Neuron (in vitro differentiated cells): ENCODE data around the gene SF3A1.
"Not testable (repeated sequence)": the region's sequence is repeated elsewhere in the genome, so short reads cannot be mapped to it uniquely, and the experiment has no call there.

Source experiments
- H2AFZ ChIP-seq: one replicate; pipeline ENCODE4 v1.6.1; 2013; ENCODE audit warnings: low read depth, mild to moderate bottlenecking, inconsistent platforms, low read length, moderate library complexity
- H3K27me3 ChIP-seq: one replicate; pipeline ENCODE4 v1.6.1; 2013; ENCODE audit warnings: low read length; ENCODE audit not compliant: insufficient read depth
- H3K36me3 ChIP-seq: one replicate; pipeline ENCODE4 v1.6.1; 2013; ENCODE audit warnings: low read length; ENCODE audit not compliant: insufficient read depth
- H3K4me1 ChIP-seq: one replicate; pipeline ENCODE4 v1.6.1; 2013; ENCODE audit warnings: low read length; ENCODE audit not compliant: insufficient read depth
- H3K4me3 ChIP-seq: 2 replicates; pipeline ENCODE4 v1.5.1; 2013; ENCODE audit warnings: mild to moderate bottlenecking, low read length, moderate library complexity
- H3K9me3 ChIP-seq: one replicate; pipeline ENCODE4 v1.6.1; 2013; ENCODE audit warnings: low read length

The SF3A1 gene

GRCh38 chr22:30357236-30357570 lies 509 bp upstream of the SF3A1 start:
- H3K4me1 ChIP-seq: peaks cover 17% of the 10 kb centered on the region
- no peaks in the 10 kb centered on the region for H3K9me3 ChIP-seq
- H2AFZ ChIP-seq: peak overlapping the region; percentile 65
- H3K4me3 ChIP-seq: peak overlapping the region; percentile 77
- peaks cover 17% of the 10 kb centered on the region for H3K36me3 ChIP-seq
- H3K27me3 ChIP-seq: no peaks in the 10 kb centered on the region

DNA sequence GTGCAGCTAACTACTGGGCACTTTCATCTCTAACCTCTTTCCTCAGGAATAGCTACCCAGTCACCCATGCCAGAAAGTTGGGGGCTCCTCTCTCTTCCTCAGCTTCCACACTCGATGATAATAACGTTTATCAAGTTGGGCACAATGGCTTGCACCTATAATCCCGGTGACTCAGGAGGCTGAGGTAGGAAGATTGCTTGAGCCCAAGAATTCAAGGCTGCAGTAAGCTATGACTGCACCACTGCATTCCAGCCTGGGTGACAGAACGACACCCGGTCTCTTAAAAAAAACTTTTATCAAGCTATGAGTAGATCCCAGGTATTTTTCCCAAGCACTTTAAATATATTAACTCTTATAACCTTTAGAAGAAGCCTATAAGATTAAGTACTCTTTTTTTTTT lies 2.0 kb downstream of the SF3A1 start:
- Histone ChIP-seq H3K4me1 (peaks cover 17% of the 10 kb centered on the region), H2AFZ (no peak overlapping the region), H3K4me3 (no peak overlapping the region), H3K36me3 (peaks cover 35% of the 10 kb centered on the region), H3K27me3 (no peaks in the 10 kb centered on the region), H3K9me3 (no peaks in the 10 kb centered on the region)

DNA sequence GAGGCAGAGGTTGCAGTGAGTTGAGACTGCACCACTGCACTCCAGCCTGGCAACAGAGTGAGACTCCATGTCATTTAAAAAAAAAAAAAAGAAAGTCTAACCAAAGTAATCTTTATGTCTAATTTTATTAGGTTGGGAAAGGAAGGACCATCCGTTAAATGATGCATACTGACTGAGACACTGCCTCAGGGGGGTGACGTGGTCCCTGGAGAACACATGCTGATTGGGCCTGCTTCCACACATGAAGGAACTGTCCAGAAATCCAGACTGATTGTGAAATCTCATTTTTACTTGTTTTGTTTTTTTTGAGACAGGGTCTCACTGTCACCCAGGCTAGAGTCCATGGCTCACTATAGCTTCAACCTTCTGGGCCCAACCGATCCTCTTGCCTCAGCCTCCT lies 5.5 kb downstream of the SF3A1 start:
- Histone ChIP-seq H3K4me1 (peaks cover 14% of the 10 kb centered on the region), H3K4me3 (no peak overlapping the region), H3K27me3 (no peaks in the 10 kb centered on the region), H3K36me3 (peaks cover 59% of the 10 kb centered on the region), H2AFZ (no peak overlapping the region), H3K9me3 (no peaks in the 10 kb centered on the region)

GRCh38 chr22:30348809-30349208 lies 7.9 kb downstream of the SF3A1 start:
- no peak overlapping the region for H2AFZ ChIP-seq

DNA sequence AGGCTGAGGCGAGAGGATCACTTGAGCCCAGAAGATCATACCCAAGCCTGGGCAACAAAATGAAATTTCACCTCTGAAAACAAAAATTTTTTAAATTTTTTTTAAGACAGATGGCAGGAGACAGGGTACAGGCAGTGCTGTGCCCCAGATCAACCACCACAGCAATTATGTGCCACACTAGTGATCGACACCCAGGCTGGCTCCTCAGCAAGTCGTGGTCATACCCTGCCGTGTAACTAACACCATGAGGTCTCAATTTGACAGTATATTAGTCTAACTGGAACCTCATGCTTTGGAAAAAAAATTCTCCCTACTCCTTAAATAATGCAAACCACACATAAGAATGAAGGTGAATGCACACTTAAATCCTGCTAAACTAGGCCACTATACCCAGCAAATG lies 8.3 kb downstream of the SF3A1 start:
- Histone ChIP-seq H2AFZ (no peak overlapping the region), H3K27me3 (no peaks in the 10 kb centered on the region), H3K9me3 (no peaks in the 10 kb centered on the region), H3K4me3 (no peak overlapping the region), H3K36me3 (peaks cover 79% of the 10 kb centered on the region), H3K4me1 (no peaks in the 10 kb centered on the region)

More at GRCh38 chr22:30348809-30349208, 7.9 kb downstream of the SF3A1 start:
- H3K4me3 ChIP-seq: no peak overlapping the region
- H3K36me3 ChIP-seq: peaks cover 76% of the 10 kb centered on the region
- no peaks in the 10 kb centered on the region for H3K9me3 ChIP-seq
- no peaks in the 10 kb centered on the region for H3K4me1 ChIP-seq
- H3K27me3 ChIP-seq: no peaks in the 10 kb centered on the region

DNA sequence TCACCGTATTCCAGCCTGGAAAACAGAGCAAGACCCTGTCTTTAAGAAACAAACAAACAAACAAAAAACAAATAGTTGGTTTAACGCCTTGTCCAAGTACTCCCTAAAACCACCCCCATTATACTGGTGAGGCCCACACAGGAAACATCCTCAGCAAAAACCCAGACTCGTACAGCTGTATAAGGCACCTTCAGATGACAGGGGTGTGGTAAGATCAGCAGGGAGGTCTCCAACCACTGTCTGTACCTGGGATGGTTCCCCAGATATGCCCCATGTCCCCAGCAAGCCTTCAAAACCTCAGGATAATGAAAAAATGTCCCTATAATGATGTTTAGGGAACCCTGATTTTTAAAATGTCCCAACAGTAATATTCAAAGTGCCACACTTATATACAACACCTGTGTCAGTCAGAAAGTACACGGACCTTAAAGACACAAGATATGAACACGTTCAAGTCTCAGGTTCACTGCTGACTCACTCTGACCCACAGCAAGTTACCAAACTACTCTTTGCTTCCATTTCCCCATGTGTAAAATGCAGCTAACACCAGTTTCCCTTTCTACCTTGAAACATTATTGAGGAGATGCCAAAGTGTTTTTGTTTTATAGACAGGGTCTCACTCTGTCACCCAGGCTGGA lies 9.3 kb downstream of the SF3A1 start:
- Histone ChIP-seq H2AFZ (no peak overlapping the region), H3K4me3 (no peak overlapping the region), H3K27me3 (no peaks in the 10 kb centered on the region), H3K4me1 (no peaks in the 10 kb centered on the region), H3K9me3 (no peaks in the 10 kb centered on the region), H3K36me3 (peaks cover 82% of the 10 kb centered on the region)

DNA sequence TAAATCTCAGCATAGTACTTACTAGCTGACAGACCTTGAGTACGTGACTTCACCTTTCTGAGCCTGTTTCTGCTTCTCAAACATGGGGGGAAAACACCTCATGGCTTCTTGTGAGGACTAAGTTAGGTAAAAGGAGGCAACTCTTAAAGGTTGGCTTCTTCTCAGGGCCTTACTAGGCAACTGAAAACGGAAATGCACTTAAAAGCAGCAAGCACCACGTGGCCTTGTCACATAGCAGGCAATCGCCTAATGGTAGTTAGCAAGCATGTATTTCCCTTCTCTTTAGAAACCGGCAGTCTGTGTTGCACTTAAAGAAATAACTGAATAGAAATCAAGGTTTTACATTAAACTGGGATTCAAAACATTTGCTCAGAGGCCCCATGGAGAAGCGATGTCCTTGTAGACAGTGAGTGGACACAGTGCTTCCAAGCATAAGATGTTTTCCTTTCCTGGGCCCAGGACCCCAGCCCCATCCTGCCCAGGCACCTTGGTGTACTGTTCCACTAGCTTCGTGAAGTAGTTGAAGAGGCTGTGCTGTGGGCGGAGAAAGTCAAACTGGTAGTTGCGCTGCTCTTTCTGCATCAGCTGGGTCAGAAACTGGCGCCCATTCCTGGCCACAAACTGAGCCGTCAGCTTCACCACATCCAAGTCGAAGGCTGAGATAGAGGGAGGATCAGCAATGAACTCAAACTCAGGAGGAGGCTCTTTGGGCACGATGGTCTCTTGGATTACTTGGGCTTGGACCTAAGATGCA lies 12.1 kb downstream of the SF3A1 start:
- H3K4me3 ChIP-seq: no peak overlapping the region
- no peaks in the 10 kb centered on the region for H3K4me1 ChIP-seq
- H3K27me3 ChIP-seq: no peaks in the 10 kb centered on the region
- H3K9me3 ChIP-seq: no peaks in the 10 kb centered on the region
- H3K36me3 ChIP-seq: peaks cover 90% of the 10 kb centered on the region
- no peak overlapping the region for H2AFZ ChIP-seq

- no peaks in the 10 kb centered on the region for H3K4me1 ChIP-seq
- no peak overlapping the region for H2AFZ ChIP-seq
- H3K4me3 ChIP-seq: no peak overlapping the region
- H3K27me3 ChIP-seq: no peaks in the 10 kb centered on the region
- H3K9me3 ChIP-seq: no peaks in the 10 kb centered on the region
- peaks cover 97% of the 10 kb centered on the region for H3K36me3 ChIP-seq
Observed at GRCh38 chr22:30340911-30341685, 15.6 kb downstream of the SF3A1 start.

DNA sequence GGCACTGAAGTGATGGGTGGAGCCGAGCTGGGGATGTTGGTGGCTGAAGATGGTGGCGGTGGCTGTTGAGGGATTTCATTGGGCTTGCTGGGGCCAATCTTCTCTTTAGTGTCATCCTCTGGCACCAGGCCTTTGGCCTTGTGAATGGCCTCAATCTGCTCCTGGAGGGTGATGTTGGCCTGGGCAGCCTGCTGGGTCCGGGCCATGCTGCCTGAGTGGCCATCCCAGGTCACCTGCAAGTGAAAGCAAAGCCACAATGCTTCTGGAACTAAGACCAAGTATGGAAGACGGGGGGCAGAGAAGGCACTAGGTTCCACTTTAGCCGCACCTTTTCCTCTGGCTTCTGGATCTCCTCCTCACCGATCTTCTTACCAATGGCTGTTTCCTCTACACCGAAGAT lies 17.9 kb downstream of the SF3A1 start:
- H3K27me3 ChIP-seq: no peaks in the 10 kb centered on the region
- H3K9me3 ChIP-seq: no peaks in the 10 kb centered on the region
- H3K4me1 ChIP-seq: no peaks in the 10 kb centered on the region
- H3K36me3 ChIP-seq: peaks cover 97% of the 10 kb centered on the region
- no peak overlapping the region for H3K4me3 ChIP-seq
- H2AFZ ChIP-seq: no peak overlapping the region

- not testable (repeated sequence) for H3K27me3 ChIP-seq, H3K4me3 ChIP-seq, H3K9me3 ChIP-seq, H3K4me1 ChIP-seq, H2AFZ ChIP-seq
- H3K36me3 ChIP-seq: peaks cover 96% of the 10 kb centered on the region
Observed at GRCh38 chr22:30338341-30338740, 18.4 kb downstream of the SF3A1 start.

- H2AFZ ChIP-seq: no peak overlapping the region
- H3K36me3 ChIP-seq: peaks cover 96% of the 10 kb centered on the region
- H3K27me3 ChIP-seq: no peaks in the 10 kb centered on the region
- no peaks in the 10 kb centered on the region for H3K4me1 ChIP-seq
- H3K4me3 ChIP-seq: no peak overlapping the region
- no peaks in the 10 kb centered on the region for H3K9me3 ChIP-seq
Observed at GRCh38 chr22:30337461-30337778, 19.3 kb downstream of the SF3A1 start.

- H2AFZ ChIP-seq: no peak overlapping the region
- no peaks in the 10 kb centered on the region for H3K4me1 ChIP-seq
- no peaks in the 10 kb centered on the region for H3K27me3 ChIP-seq
- no peaks in the 10 kb centered on the region for H3K9me3 ChIP-seq
- H3K36me3 ChIP-seq: peaks cover 94% of the 10 kb centered on the region
- H3K4me3 ChIP-seq: no peak overlapping the region
Observed at GRCh38 chr22:30336752-30337460, 19.8 kb downstream of the SF3A1 start.

DNA sequence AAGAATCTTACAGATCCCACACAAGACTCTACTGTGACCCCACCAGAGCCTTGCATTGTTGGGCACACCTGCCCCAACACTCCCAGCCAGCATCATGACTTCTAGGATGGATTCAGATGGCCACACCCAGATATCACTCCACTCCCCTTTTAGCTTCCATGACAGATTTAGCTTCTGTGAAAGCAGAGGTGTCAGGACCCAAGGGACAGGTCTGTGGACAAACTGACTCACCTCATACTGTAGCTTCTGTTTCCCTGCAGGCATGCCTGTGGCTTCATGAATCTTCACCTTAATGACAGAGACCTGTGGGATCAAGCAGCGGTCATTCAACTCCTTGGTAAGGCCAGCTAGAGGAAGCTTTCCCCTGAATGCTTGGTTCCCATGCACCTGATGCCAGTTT lies 21.5 kb downstream of the SF3A1 start:
- no peak overlapping the region for H2AFZ ChIP-seq
- no peaks in the 10 kb centered on the region for H3K4me1 ChIP-seq
- no peaks in the 10 kb centered on the region for H3K27me3 ChIP-seq
- H3K36me3 ChIP-seq: peaks cover 84% of the 10 kb centered on the region
- H3K4me3 ChIP-seq: no peak overlapping the region
- no peaks in the 10 kb centered on the region for H3K9me3 ChIP-seq
